Omental fat pad (tissue), 4 donors: ENCODE measurements around the gene NAGS. TPM values are rescaled to one million over a fixed set of nuclear protein-coding genes. Genes with fewer than 3 reads are reported as not detected.

Source experiments
- ATAC-seq: fragments of 150-250 bp; one replicate; pipeline ENCODE4 v1.9.1; 2016; ENCODE audit warnings: mild to moderate bottlenecking, moderate library complexity; ENCODE audit not compliant: low FRiP score
- DNase-seq: peaks from one replicate; pipeline ENCODE4 v3.0.0-alpha.2; 2019; ENCODE audit warnings: low spot score
- small RNA-seq: library from RNA; depleted of rRNA; stranded (forward); fragments of <200 nt; gene quantifications from one replicate; pipeline ENCODE3, GENCODE V24; 2016
- total RNA-seq, 4 donors: library from RNA; depleted of rRNA; stranded (reverse); fragments of >200 nt; gene quantifications; one replicate each; pipeline ENCODE4 v1.1.0, GENCODE V29; 2016
- TF ChIP-seq, protein P1 (sequence below), 3 donors: fragments of 450-650 bp; IDR thresholded peaks; one replicate each; pipeline ENCODE4 v1.5.1; 2016 to 2017; ENCODE audit warnings: antibody characterized with exemption in 3 of 3, mild to moderate bottlenecking in 3 of 3, moderate library complexity in 2 of 3

Gene NAGS
- total RNA-seq, 4 donors from 2014 or later = 0.37 to 1.6 (median 0.77) TPM

DNA sequence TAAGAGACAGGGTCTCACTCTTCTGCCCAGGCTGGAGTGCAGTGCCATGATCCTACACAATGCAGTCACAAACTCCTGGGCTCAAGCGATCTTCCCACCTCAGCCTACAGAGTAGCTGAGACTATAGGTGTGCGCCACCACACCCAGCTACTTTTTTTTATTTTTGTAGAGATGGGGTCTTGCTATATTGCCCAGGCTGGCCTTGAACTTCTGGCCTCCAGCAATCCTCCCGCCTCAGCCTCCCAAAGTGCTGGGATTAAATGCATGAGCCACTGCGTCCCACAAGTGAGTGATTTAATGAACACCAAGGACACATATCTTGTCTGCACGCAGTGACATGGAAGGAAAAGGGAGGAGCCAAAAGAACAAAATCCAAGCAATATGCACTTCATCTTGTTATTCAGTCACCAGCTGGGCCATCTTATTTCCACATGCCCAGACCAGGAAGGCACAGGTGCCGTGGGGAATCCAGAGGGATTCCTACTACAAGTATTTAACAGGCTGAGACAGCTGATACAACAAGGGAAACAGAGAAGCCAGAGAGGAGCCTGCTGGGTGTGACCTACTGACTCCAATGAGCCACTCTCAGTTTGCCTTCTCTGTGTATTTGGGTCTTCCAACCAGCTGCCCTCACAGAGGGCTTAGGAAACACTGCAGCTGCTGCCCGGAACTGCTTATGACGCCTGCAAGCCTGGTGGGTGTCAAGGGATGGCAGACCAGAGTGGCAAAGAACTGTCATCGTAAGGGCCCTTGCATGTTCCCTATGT is 45.1 kb downstream of the NAGS start:
- ATAC-seq (no peak), DNase-seq (no peak)
- TF ChIP-seq, protein P1, sequence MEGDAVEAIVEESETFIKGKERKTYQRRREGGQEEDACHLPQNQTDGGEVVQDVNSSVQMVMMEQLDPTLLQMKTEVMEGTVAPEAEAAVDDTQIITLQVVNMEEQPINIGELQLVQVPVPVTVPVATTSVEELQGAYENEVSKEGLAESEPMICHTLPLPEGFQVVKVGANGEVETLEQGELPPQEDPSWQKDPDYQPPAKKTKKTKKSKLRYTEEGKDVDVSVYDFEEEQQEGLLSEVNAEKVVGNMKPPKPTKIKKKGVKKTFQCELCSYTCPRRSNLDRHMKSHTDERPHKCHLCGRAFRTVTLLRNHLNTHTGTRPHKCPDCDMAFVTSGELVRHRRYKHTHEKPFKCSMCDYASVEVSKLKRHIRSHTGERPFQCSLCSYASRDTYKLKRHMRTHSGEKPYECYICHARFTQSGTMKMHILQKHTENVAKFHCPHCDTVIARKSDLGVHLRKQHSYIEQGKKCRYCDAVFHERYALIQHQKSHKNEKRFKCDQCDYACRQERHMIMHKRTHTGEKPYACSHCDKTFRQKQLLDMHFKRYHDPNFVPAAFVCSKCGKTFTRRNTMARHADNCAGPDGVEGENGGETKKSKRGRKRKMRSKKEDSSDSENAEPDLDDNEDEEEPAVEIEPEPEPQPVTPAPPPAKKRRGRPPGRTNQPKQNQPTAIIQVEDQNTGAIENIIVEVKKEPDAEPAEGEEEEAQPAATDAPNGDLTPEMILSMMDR (IDR thresholded peaks at IDR 0.05) = no peak

DNA sequence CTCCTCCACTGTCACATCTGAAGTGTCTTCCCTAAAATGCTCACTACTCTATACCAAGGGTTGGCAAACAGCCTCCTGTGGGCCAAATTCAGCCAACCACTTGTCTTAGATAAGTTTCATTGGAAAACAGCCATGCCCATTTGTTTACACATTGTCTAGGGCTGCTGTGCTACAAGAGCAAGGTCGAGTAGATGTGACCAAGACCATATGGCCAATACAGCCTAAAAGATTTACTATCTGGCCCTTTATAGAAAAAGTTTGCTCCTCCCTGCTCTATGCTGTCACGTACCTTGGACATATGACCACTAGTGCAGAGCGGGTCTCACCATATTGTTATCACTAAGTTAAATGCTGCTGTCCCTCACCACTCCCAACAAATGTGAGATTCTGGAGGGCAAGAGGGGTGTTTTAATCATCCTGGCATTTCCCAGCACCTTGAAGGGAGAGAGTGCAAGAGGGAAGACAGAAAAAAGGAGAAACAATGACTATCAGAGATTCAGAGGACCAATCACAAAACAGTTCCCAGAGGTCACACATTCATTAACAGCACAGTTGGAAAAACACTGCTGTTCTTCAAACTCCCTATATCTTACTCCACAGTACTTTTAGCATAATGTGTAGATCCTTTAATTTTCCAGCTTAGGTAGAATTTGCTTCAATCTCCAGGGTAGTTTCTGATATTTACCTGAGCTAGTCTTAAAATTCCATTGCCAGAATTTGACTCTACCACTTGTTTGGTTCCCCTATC is 48.9 kb downstream of the NAGS start:
- DNase-seq (no peak), ATAC-seq (no peak)
- TF ChIP-seq, protein P1 (IDR thresholded peaks at IDR 0.05) = no peak

Small RNA genes within 50 kb of the gene (small RNA-seq; reads per million reads assigned to genes)
- gene RF00012 = not detected

Other genes with a start within 250 kb of the NAGS start
- not detected for gene SOST, start 245.8 kb upstream of the NAGS start, total RNA-seq
- 10 to 100 TPM; 52.8 to 87.2 (median 65.9) TPM for gene DUSP3, start 225.6 kb upstream of the NAGS start, total RNA-seq
- gene CFAP97D1, start 224.2 kb upstream of the NAGS start, total RNA-seq = under 1 TPM in 2 of 4 donors, not detected in 2; 0.09 to 0.12 TPM
- gene MPP3, start 171.5 kb upstream of the NAGS start, total RNA-seq = 10 to 100 TPM; 13.2 to 27.9 (median 24.0) TPM
- 100 to 1,000 TPM in 2 of 4 donors, 10 to 100 TPM in 2; 35.2 to 382 (median 96.5) TPM for gene CD300LG, start 157.4 kb upstream of the NAGS start, total RNA-seq
- 1 to 10 TPM; 1.3 to 4.5 (median 3.2) TPM for gene MPP2, start 97.1 kb upstream of the NAGS start, total RNA-seq
- gene PPY, start 62.1 kb upstream of the NAGS start, total RNA-seq = not detected
- not detected for gene PYY, start 50.7 kb upstream of the NAGS start, total RNA-seq
- gene TMEM101, start 10.3 kb downstream of the NAGS start, total RNA-seq = 10 to 100 TPM; 17.3 to 37.0 (median 26.8) TPM
- 10 to 100 TPM; 24.6 to 52.9 (median 47.4) TPM for gene LSM12, start 62.0 kb downstream of the NAGS start, total RNA-seq
- 10 to 100 TPM; 30.1 to 58.3 (median 39.0) TPM for gene G6PC3, start 66.1 kb downstream of the NAGS start, total RNA-seq
- 10 to 100 TPM; 52.5 to 91.9 (median 62.4) TPM for gene HDAC5, start 119.0 kb downstream of the NAGS start, total RNA-seq
- gene HROB, start 137.3 kb downstream of the NAGS start, total RNA-seq = 1 to 10 TPM; 1.0 to 5.2 (median 1.5) TPM
- gene ASB16, start 166.1 kb downstream of the NAGS start, total RNA-seq = under 1 TPM in 1 of 4 donors, not detected in 3; 0.19 TPM
- 10 to 100 TPM; 31.7 to 41.2 (median 35.8) TPM for gene TMUB2, start 182.3 kb downstream of the NAGS start, total RNA-seq
- 10 to 100 TPM; 37.8 to 55.2 (median 45.0) TPM for gene ATXN7L3, start 195.3 kb downstream of the NAGS start, total RNA-seq
- gene UBTF, start 215.1 kb downstream of the NAGS start, total RNA-seq = 10 to 100 TPM; 32.9 to 60.2 (median 41.2) TPM